K562 (cell line): ENCODE results near the gene PLEKHA6. TPM values are rescaled to one million over a fixed set of nuclear protein-coding genes. Genes with fewer than 3 reads are reported as not detected.
A peak's percentile ranks its signal among the peaks of the same experiment; 100 is the strongest.

Experiments used
- ATAC-seq: fragments of 200-7000 bp; cut with Tn5 transposase; 3 replicates; pipeline ENCODE4 v1.9.1; 2020; ENCODE audit warnings: moderate library complexity
- BruUV-seq: library from RNA; stranded (reverse); fragments of 400-500 nt; replicated peaks from 2 replicates; lab custom pipeline; 2021; lab: Mats Ljungman, UMichigan
- CTCF ChIA-PET: fragments of 300-600 bp; formaldehyde crosslinking; extraction: SDS; loops from one replicate; lab custom pipeline; 2021; ENCODE audit warnings: low intra/inter-chr PET ratio; lab: Yijun Ruan, JAX
- POLR2A ChIA-PET: fragments of 300-600, 350-650 bp; sonication (Branson Sonifier 250); formaldehyde crosslinking; extraction: SDS; loops from one replicate; lab custom pipeline; 2021; ENCODE audit warnings: antibody characterized with exemption, inconsistent platforms; lab: Yijun Ruan, JAX
- DNase-seq, 4 experiments: peaks; one replicate each; pipeline versions ENCODE4 v3.0.0 to v3.0.0-alpha.2; 2011 to 2018; ENCODE audit warnings: low spot score in 3 of 4, mixed read lengths in 3 of 4; ENCODE audit errors: extremely low read depth in 1 of 4
- FAIRE-seq: peaks from 2 replicates; lab custom pipeline; 2011; peaks lifted over from hg19 to GRCh38; lab: Jason Lieb, UNC
- H2AFZ ChIP-seq: 2 replicates; pipeline ENCODE4 v1.6.0; 2011; ENCODE audit warnings: low read depth, low read length, control low read depth, inconsistent platforms
- H3K27ac ChIP-seq: fragments of 200-600 bp; 3 replicates; pipeline ENCODE4 v1.8.0; 2011; ENCODE audit warnings: low read depth, mild to moderate bottlenecking, control low read depth, inconsistent platforms, low read length, moderate library complexity, mixed read lengths; ENCODE audit errors: extremely low read depth
- H3K27me3 ChIP-seq, 2 experiments: fragments of 300-600 bp in 1 of 2; 2 replicates in 1 of 2; 3 replicates in 1 of 2; pipeline versions ENCODE4 v1.6.0 to v1.8.0; 2011; ENCODE audit warnings: inconsistent platforms in 2 of 2, low read length in 2 of 2, mild to moderate bottlenecking in 1 of 2, mixed read lengths in 1 of 2, moderate library complexity in 1 of 2; ENCODE audit not compliant: control insufficient read depth in 2 of 2, insufficient read depth in 2 of 2
- H3K36me3 ChIP-seq: fragments of 300-600 bp; 3 replicates; pipeline ENCODE4 v1.8.0; 2011; ENCODE audit warnings: mild to moderate bottlenecking, low read length, inconsistent platforms; ENCODE audit not compliant: control insufficient read depth, insufficient read depth
- H3K4me1 ChIP-seq, 2 experiments: fragments of 200-600 bp in 1 of 2; replicated peaks in 1 of 2; 2 replicates in 1 of 2; 3 replicates in 1 of 2; pipeline versions ENCODE4 v1.5.1 to v1.8.0; 2011; ENCODE audit warnings: inconsistent platforms in 2 of 2, low read length in 2 of 2, mild to moderate bottlenecking in 1 of 2, mixed read lengths in 1 of 2, moderate library complexity in 1 of 2; ENCODE audit not compliant: control insufficient read depth in 2 of 2, insufficient read depth in 2 of 2
- H3K4me2 ChIP-seq: 2 replicates; pipeline ENCODE4 v1.6.1; 2011; ENCODE audit warnings: low read length, control low read depth, inconsistent platforms, mixed read lengths; ENCODE audit not compliant: insufficient read depth
- H3K4me3 ChIP-seq: fragments of 200-600 bp; sonication (generic), shearing (Covaris generic); 2 replicates; pipeline ENCODE4 v1.5.1; 2016; ENCODE audit warnings: control low read depth, inconsistent platforms
- H3K79me2 ChIP-seq: fragments of 200-600 bp; 3 replicates; pipeline ENCODE4 v1.8.0; 2011; ENCODE audit warnings: low read length, inconsistent platforms; ENCODE audit not compliant: control insufficient read depth, insufficient read depth
- H3K9ac ChIP-seq, 2 experiments: 2 replicates each; pipeline versions ENCODE4 v1.6.0 to v1.6.1; 2011; ENCODE audit warnings: low read depth in 2 of 2, low read length in 2 of 2, control low read depth in 1 of 2, inconsistent platforms in 1 of 2, mild to moderate bottlenecking in 1 of 2, mixed read lengths in 1 of 2; ENCODE audit not compliant: insufficient read depth in 1 of 2
- H3K9me1 ChIP-seq: one replicate; pipeline ENCODE4 v1.6.0; 2011; ENCODE audit warnings: inconsistent platforms, mild to moderate bottlenecking, low read length, moderate library complexity; ENCODE audit not compliant: control insufficient read depth, insufficient read depth
- H3K9me3 ChIP-seq: replicated peaks from 2 replicates; pipeline ENCODE4 v1.5.1; 2011; ENCODE audit warnings: low read depth, low read length, inconsistent platforms; ENCODE audit not compliant: control insufficient read depth, insufficient read depth
- H4K20me1 ChIP-seq: replicated peaks from 2 replicates; pipeline ENCODE4 v1.6.1; 2011; ENCODE audit warnings: low read length, inconsistent platforms, mixed read lengths; ENCODE audit not compliant: control insufficient read depth, insufficient read depth
- ARID2 ChIP-seq: fragments of 450-650 bp; IDR thresholded peaks from 2 replicates; pipeline ENCODE4 v1.6.1; 2017; ENCODE audit warnings: antibody characterized with exemption, mild to moderate bottlenecking
- KAT7 ChIP-seq: sonication (generic); formaldehyde crosslinking; IDR thresholded peaks from 2 replicates; pipeline ENCODE4 v1.8.0; 2022; ENCODE audit warnings: missing genetic modification reagents, mild to moderate bottlenecking, borderline replicate concordance
- MITF ChIP-seq: IDR thresholded peaks from 2 replicates; pipeline ENCODE4 v1.6.1; 2014; ENCODE audit warnings: antibody characterized with exemption
- MYBL2 ChIP-seq, 2 experiments: fragments of 450-650 bp in 1 of 2; sonication (generic) in 1 of 2; formaldehyde crosslinking in 1 of 2; IDR thresholded peaks; 2 replicates each; pipeline versions ENCODE4 v1.6.1 to v1.8.1; 2017 to 2022; ENCODE audit warnings: borderline replicate concordance in 1 of 2, inconsistent platforms in 1 of 2, low read depth in 1 of 2, mild to moderate bottlenecking in 1 of 2, missing genetic modification reagents in 1 of 2, moderate library complexity in 1 of 2
- PBX2 ChIP-seq, 2 experiments: IDR thresholded peaks in 1 of 2; conservative IDR thresholded peaks in 1 of 2; 2 replicates each; pipeline ENCODE4 v1.6.1; 2016; ENCODE audit warnings: low read depth in 2 of 2, mild to moderate bottlenecking in 1 of 2, missing compliant biosample characterization in 1 of 2, missing genetic modification characterization in 1 of 2, moderate library complexity in 1 of 2
- SAP30 ChIP-seq: fragments of 200-600 bp; sonication (generic); IDR thresholded peaks from 2 replicates; pipeline ENCODE4 v1.6.1; 2012; ENCODE audit warnings: borderline replicate concordance, low read depth, mild to moderate bottlenecking, moderate library complexity, low read length, control low read depth, inconsistent platforms; ENCODE audit not compliant: insufficient read depth, poor library complexity, severe bottlenecking
- STAG1 ChIP-seq: sonication (generic); formaldehyde crosslinking; IDR thresholded peaks from 2 replicates; pipeline ENCODE4 v1.5.0; 2020; ENCODE audit warnings: missing genetic modification reagents, borderline replicate concordance
- THRB ChIP-seq: fragments of 450-650 bp; formaldehyde crosslinking; conservative IDR thresholded peaks from 2 replicates; pipeline ENCODE4 v1.4.0; 2022; ENCODE audit warnings: mild to moderate bottlenecking, missing genetic modification characterization
- ZC3H11A ChIP-seq: IDR thresholded peaks from 2 replicates; pipeline ENCODE4 v1.6.1; 2012; ENCODE audit warnings: low read depth, low read length, improper control_type of control experiment
- ZNF707 ChIP-seq: fragments of 250-450 bp; sonication (Bioruptor Pico); conservative IDR thresholded peaks from 2 replicates; pipeline ENCODE4 v1.8.0; 2022; ENCODE audit warnings: inconsistent platforms, mild to moderate bottlenecking, moderate library complexity
- ZNF780A ChIP-seq: fragments of 250-450 bp; sonication (Bioruptor Pico); IDR thresholded peaks from 2 replicates; pipeline ENCODE4 v1.5.0; 2021; ENCODE audit warnings: mild to moderate bottlenecking
- WGBS: fragments of 100-300 bp; shearing (Covaris generic); methylation state at CpG from one replicate; pipeline ENCODE4 v1.1.6; 2016; ENCODE audit warnings: low coverage, mixed read lengths; ENCODE audit not compliant: insufficient coverage; ENCODE audit errors: missing lambda C conversion rate; 5-methylcytosine and 5-hydroxymethylcytosine counted together
- in situ Hi-C: fragments of 300-500 bp; cut with MboI; formaldehyde crosslinking; loops from 4 replicates; pipeline ENCODE4 v1.15.0; 2018; ENCODE audit warnings: inconsistent platforms, mixed read lengths
- intact Hi-C: fragments of 100-400 bp; cut with micrococcal nuclease; formaldehyde crosslinking; loops from 2 replicates; pipeline ENCODE4 v1.14.2; 2022
- polyA plus RNA-seq, 8 experiments: library from polyadenylated mRNA; depleted of rRNA in 4 of 8; stranded (reverse) in 5 of 8; unstranded in 3 of 8; fragments of >200 nt; fragmentation: Nextera tagmentation in 2 of 8; fragmentation: Illumina TruSeq in 1 of 8; extraction: Ambion mirVana in 2 of 8; extraction: Trizol in 1 of 8; gene quantifications; 2 replicates each; pipeline versions ENCODE4 v1.2.1 to v1.2.3, GENCODE V29; 2011 to 2014; ENCODE audit warnings: inconsistent platforms in 1 of 8, missing spikeins in 1 of 8
- total RNA-seq, 7 experiments: library from RNA; depleted of rRNA in 6 of 7; stranded (reverse); fragments of >200 nt in 6 of 7; fragmentation: Illumina TruSeq in 2 of 7; extraction: Trizol in 2 of 7; gene quantifications; 2 replicates each; pipeline versions ENCODE4 v1.2.1 to v1.2.3, GENCODE V29; 2011 to 2021; ENCODE audit warnings: low replicate concordance in 1 of 7

Gene PLEKHA6
- total and polyA plus RNA-seq, 9 of the 15 experiments (the other 6 are each of a cell fraction or from before 2014, with no cell fraction given) = under 0.01 to 0.33 (median 0.01) TPM; not detected in 4

- TF ChIP-seq KAT7 (CRISPR knock-in tag) = no peak
- TF ChIP-seq ARID2 = no peak
- no peak for TF ChIP-seq SAP30
- no peak for TF ChIP-seq ZNF707 (CRISPR knock-in tag)
- TF ChIP-seq STAG1 (CRISPR knock-in tag) = peak; percentile 61; the same call in 1 of the 2 replicates
- no peak for TF ChIP-seq MITF
- no peak for TF ChIP-seq ZNF780A (CRISPR knock-in tag)
Measured at GRCh38 chr1:204258213-204259115, 101.3 kb downstream of the PLEKHA6 start (continued).

DNA sequence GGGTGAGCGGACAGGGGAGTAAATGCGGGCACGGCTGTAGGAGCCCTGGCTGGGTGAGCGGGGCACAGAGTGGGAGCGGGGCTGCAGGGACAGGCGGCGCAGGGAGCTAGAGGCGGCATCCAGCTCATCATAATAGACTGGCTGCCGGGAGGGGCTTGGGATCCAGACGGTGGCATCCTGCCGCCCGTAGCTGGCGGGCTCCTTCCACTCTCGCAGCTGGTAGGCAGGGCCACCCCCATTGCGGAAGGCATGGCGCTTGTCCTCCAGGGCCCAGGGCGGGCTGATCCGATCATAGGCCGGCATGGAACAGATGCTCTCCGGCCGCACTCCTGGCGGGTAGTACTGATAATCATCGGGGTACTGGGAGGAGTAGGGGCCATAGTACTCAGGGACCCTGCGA lies 102.3 kb downstream of the PLEKHA6 start:
- in situ Hi-C loops (no loop called here), intact Hi-C loops (no loop called here)
- no peak overlapping the region for H3K9ac ChIP-seq
- no peak for DNase-seq
- POLR2A ChIA-PET = interaction anchor here (0.6 to 1.7 kb wide), 3 partner anchors 8 to 150 kb away, joined by 3 to 4 read pairs (median 4); no protein-coding TSS in a partner anchor
- WGBS = 6% methylated on average over 24 of the region's 24 CpGs
- no peaks in the 10 kb centered on the region for H3K9me1 ChIP-seq
- H3K4me1 ChIP-seq = peaks cover 0 to 4% of the 10 kb centered on the region in 2 experiments; a peak in 1 of 5 replicates
- FAIRE-seq = no peak
- peaks cover 14% of the 10 kb centered on the region; the same call in 1 of the 2 replicates for H4K20me1 ChIP-seq
- no peak for ATAC-seq
- H3K4me2 ChIP-seq = no peak overlapping the region
- H3K9me3 ChIP-seq = no peaks in the 10 kb centered on the region
- H3K79me2 ChIP-seq = no peaks in the 10 kb centered on the region
- peaks cover 38 to 89% of the 10 kb centered on the region in 2 experiments; a peak in 4 of 5 replicates for H3K27me3 ChIP-seq
- BruUV-seq = no TSS peak
- H3K36me3 ChIP-seq = no peaks in the 10 kb centered on the region
- H3K27ac ChIP-seq = no peak overlapping the region
- TF ChIP-seq PBX2 (CRISPR knock-in tag; IDR thresholded peaks at IDR 0.05; ENCODE audit: low read depth) (no peak), PBX2 (tag; conservative IDR thresholded peaks at IDR 0.05; ENCODE audit: low read depth) (no peak), THRB (CRISPR knock-in tag) (no peak), ZC3H11A (no peak), MYBL2 (IDR thresholded peaks at IDR 0.05; ENCODE audit: low read depth) (no peak), MYBL2 (CRISPR knock-in tag; IDR thresholded peaks at IDR 0.05; ENCODE audit: borderline replicate concordance) (no peak)
- no peak overlapping the region for H3K4me3 ChIP-seq
- CTCF ChIA-PET = interaction anchor here (1.8 kb wide), 1 partner anchor 106 kb away, joined by 22 read pairs; no protein-coding TSS in a partner anchor
- H2AFZ ChIP-seq = no peak overlapping the region
